ENCODE measurements around the gene NKIRAS1.

The NKIRAS1 gene

DNA sequence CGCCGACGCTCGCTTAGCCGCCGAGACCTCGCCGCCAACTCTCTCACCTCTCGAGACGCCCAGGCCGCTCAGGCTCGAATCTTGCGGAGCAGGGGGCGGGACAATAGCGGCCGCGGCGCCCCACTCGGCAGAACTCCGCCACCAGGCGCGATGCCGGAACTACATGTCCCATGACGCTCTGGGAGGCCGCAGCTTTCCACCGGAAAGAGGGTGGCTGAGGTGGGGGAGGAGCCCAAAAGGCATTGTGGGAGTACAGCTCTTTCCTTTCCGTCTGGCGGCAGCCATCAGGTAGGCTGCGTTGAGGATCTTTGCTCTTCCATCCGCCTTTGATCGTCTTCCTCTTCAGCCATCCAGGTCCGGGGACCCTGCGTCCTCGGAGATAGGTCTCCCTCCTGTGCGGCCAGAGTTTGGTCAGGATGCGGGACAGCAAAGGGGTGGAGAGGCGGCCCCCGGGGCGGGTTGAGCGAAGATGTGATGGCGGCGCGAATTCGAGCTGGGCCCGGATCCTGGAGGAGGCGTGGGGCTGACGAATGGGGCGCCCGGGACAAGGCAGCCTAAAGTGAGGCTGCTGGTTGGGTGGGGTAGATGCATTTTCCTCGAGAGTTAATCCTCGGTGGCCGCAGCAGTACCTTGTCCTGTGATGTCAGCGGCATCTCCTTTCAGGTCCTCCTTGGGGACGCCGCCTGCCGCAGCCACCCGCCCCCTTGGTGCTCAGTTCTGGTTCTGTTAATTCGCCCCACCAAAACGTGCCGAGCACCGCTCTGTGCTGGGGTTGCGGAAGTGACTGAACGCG is at the start of gene NKIRAS1, which contains the start of gene RPL15:
Gene NKIRAS1, minus strand, starts transcription at position 105 of the 793 bp plus-strand sequence. CDS start 6,086 bp downstream, outside the sequence.
Gene RPL15, plus strand, starts transcription at position 247 of the 793 bp plus-strand sequence. CDS start 728 bp downstream, outside the sequence.
- DNase-seq: peak; percentile 91 to 97 (median 96)

- DNase-seq: no peak
These were observed 49.5 kb upstream of the NKIRAS1 start for GRCh38 chr3:23966328-23966727.

DNA sequence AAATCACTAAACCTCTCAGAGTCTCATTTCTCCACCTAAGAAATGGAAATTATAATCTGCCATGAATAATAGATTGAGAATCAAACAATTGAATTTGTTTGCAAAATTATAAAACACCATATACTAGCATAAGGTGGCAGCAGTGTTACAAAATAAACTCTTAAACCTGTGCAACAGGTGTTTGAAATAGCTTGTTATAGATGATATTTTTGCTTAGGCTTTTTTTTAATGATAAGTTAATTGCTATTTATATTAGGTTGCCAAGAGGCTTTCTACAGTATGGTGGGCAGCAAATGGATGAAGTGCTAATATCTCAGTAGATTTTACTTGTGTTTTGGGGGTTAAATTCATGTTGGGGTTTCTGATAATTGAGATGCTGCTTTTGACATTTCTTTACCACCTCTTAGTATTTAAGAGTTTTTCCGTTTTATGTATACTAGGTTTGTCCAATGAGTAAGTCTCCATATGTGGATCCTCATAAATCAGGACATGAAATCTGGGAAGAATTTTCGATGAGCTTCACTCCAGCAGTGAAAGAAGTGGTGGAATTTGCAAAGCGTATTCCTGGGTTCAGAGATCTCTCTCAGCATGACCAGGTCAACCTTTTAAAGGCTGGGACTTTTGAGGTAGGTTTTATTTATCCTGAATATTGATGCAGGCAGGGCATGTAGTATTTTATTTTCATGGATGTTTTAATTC is 47.9 kb upstream of the NKIRAS1 start:
- no peak for DNase-seq

DNA sequence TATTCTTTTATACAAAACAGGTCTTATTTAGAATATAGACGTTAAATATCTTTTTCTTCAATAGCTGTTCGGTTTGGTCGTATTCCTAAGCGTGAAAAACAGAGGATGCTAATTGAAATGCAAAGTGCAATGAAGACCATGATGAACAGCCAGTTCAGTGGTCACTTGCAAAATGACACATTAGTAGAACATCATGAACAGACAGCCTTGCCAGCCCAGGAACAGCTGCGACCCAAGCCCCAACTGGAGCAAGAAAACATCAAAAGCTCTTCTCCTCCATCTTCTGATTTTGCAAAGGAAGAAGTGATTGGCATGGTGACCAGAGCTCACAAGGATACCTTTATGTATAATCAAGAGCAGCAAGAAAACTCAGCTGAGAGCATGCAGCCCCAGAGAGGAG is 45.1 kb upstream of the NKIRAS1 start:
- DNase-seq: no peak

DNA sequence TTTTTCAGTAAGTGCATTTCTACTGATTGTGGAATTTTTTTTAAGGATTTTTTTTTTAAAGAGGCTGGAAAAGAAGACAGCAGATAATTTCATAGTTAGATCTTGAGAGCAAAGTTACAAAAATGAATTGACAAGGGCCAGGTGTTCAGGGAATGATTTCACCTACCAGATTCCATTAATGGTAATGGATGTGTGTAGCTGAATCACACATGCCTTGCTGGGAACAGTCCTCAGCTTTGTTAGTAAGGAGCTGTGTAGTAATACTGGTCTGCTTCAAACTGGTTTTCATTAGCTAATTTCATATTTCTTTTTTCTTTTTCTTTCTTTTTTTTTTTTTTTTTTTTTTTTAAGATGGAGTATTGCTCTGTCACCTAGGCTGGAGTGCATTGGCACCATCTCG is 44.3 kb upstream of the NKIRAS1 start:
- DNase-seq: no peak

GRCh38 chr3:23960649-23961048 is 43.9 kb upstream of the NKIRAS1 start:
- DNase-seq: no peak

- no peak for DNase-seq
These were observed 42.5 kb upstream of the NKIRAS1 start for GRCh38 chr3:23959135-23959900.

GRCh38 chr3:23956701-23957100 is 39.9 kb upstream of the NKIRAS1 start:
- no peak for DNase-seq

- DNase-seq: no peak
These were observed 37.4 kb upstream of the NKIRAS1 start for GRCh38 chr3:23954144-23954543.

GRCh38 chr3:23953523-23953922 is 36.7 kb upstream of the NKIRAS1 start:
- DNase-seq: no peak

GRCh38 chr3:23952646-23953045 is 35.9 kb upstream of the NKIRAS1 start:
- no peak for DNase-seq

DNA sequence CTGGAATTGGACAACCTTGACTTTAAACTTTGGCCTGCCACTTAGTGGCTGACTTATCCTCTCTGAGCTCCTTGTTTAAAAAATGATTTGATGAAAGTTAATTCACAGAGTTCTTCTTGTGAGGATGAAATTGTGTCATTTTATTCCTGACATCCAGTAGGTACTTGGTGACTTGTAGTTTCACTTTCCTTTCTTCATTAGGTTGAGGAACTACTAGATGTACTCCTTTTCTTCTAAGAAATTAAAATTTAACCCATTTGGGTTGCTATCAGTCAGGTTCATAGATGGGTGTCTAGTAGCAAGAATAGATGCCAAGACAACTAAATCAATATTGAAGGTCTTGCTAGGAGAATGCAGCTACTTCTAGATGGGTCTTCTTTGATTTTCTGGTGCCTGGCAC is 33.5 kb upstream of the NKIRAS1 start:
- DNase-seq: peak in 1 of 6 experiments; percentile 8

- no peak for DNase-seq
These were observed 33.0 kb upstream of the NKIRAS1 start for GRCh38 chr3:23949784-23950183.

DNA sequence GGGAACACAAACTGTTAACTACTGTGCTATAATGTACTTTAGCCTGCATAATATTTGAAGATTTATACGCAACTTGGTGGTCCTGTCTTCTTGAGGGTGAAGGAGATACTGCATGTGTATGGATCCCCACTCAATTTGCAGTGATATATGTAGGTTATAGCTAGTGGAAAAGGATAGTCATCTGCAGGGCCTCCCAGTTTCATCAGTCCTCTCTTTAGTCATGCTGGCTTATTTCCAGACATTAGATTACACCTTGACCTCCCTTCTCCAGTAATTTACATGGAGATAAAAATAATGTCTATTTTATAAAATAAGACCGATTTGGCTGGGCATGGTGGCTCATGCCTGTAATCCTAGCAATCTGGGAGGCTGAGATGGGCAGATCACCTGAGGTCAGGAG is 32.0 kb upstream of the NKIRAS1 start:
- DNase-seq: no peak

- DNase-seq: peak; percentile 96 to 98 (median 96)
These were observed 29.3 kb upstream of the NKIRAS1 start for GRCh38 chr3:23945913-23946687.

DNA sequence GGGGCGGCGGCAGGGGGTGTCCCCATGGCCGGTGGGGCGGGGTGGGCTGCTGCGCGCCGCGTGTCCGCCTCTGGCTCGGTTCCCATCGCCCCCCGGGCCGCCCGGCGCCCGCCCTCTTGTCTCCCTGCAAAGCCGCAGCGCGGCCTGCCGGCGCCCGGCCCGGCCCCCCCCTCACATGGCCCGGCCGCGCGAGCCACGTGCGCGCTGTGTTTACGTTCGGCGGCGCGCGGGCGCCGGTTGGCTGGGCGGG is 28.8 kb upstream of the NKIRAS1 start:
- no peak for DNase-seq

GRCh38 chr3:23944861-23945662 is 28.3 kb upstream of the NKIRAS1 start, which contains the start of gene NR1D2:
Gene NR1D2 (plus strand): TSS chr3:23945286. CDS start chr3:23945579, 293 bp downstream.
- peak; percentile 57 to 73 (median 71) for DNase-seq

DNA sequence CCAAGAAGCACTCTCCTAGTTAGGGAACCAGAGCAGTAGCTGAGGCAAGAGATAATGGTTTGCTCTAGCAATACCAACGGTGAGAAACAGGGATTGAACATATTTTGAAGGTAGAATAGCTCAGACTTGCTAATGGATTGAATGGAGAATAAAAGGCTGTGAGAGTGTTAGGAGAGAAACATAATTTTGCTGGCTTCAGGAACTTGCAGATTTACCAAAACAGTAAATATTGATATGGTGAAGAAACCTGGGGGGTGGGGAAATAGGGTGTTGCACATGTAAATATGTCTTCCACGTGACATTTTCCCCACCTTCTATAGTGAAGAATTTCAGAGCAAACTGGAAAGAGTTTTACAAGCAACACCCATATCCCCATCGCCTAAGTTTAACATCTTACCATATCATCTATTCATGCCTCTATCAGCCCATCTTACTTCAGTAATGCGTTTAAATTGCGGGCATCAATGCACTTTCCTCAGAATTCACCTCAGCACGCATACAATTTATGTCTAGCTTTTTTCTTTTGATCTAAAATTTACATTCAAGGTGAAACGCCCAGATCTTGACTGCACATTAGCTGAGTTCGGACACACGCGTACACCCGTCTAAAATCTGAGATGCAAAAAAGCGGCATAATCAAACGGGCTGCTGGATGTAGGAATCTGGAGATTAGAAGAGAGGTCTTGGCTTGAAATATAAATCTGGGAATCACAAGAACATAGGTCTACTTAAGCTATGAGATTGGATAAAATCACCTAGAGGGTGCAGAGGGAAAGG is 27.4 kb upstream of the NKIRAS1 start:
- peak in 2 of 6 experiments; percentile 23 to 53 for DNase-seq

GRCh38 chr3:23942546-23942945 is 25.8 kb upstream of the NKIRAS1 start:
- no peak for DNase-seq

GRCh38 chr3:23941440-23941839 is 24.6 kb upstream of the NKIRAS1 start:
- no peak for DNase-seq

GRCh38 chr3:23940775-23941174 is 24.0 kb upstream of the NKIRAS1 start:
- DNase-seq: no peak
